ENCODE results near the gene OTUD1. TPM values are rescaled to one million over a fixed set of nuclear protein-coding genes. Genes with fewer than 3 reads are reported as not detected.

Gene OTUD1
- total RNA-seq, 2 experiments from 2014 or later: 11.6 to 12.0 TPM

GRCh38 chr10:23478570-23478969, 39.7 kb downstream of the OTUD1 start:
- H3K4me3 Mint-ChIP-seq: no peak overlapping the region

GRCh38 chr10:23479798-23480473, 41.1 kb downstream of the OTUD1 start:
- ChIA-PET POLR2A (no interaction called here), CTCF (no interaction called here)
- no peak for DNase-seq
- Mint-ChIP-seq H3K4me3 (no peak overlapping the region), H3K27ac (no peak overlapping the region), H3K9me3 (no peaks in the 10 kb centered on the region), H3K36me3 (no peaks in the 10 kb centered on the region), H3K4me1 (ENCODE audit: low read depth) (no peaks in the 10 kb centered on the region), H3K27me3 (no peaks in the 10 kb centered on the region)
- intact Hi-C loops (cut with micrococcal nuclease): no loop called here

More at GRCh38 chr10:23478570-23478969, 39.7 kb downstream of the OTUD1 start:
- Mint-ChIP-seq H3K27me3 (peaks cover 2% of the 10 kb centered on the region), H3K4me1 (ENCODE audit: low read depth) (no peaks in the 10 kb centered on the region), H3K36me3 (no peaks in the 10 kb centered on the region), H3K9me3 (no peaks in the 10 kb centered on the region), H3K27ac (no peak overlapping the region)
- CTCF ChIA-PET: no interaction called here
- intact Hi-C loops (cut with micrococcal nuclease): no loop called here
- POLR2A ChIA-PET: no interaction called here
- no peak for DNase-seq

- Mint-ChIP-seq H3K4me3 (no peak overlapping the region), H3K27ac (no peak overlapping the region), H3K9me3 (no peaks in the 10 kb centered on the region), H3K36me3 (no peaks in the 10 kb centered on the region), H3K27me3 (no peaks in the 10 kb centered on the region), H3K4me1 (ENCODE audit: low read depth) (no peaks in the 10 kb centered on the region)
- POLR2A ChIA-PET: no interaction called here
- intact Hi-C loops (cut with micrococcal nuclease): no loop called here
- CTCF ChIA-PET: no interaction called here
- DNase-seq: no peak
These were observed 42.6 kb downstream of the OTUD1 start for GRCh38 chr10:23481363-23481961.

- POLR2A ChIA-PET: no interaction called here
These were observed 51.2 kb downstream of the OTUD1 start for GRCh38 chr10:23490115-23490514.

More at GRCh38 chr10:23490115-23490514, 51.2 kb downstream of the OTUD1 start:
- Mint-ChIP-seq H3K27ac (no peak overlapping the region), H3K9me3 (peaks cover 2% of the 10 kb centered on the region), H3K27me3 (peaks cover 2% of the 10 kb centered on the region), H3K36me3 (no peaks in the 10 kb centered on the region), H3K4me3 (no peak overlapping the region), H3K4me1 (ENCODE audit: low read depth) (no peaks in the 10 kb centered on the region)
- CTCF ChIA-PET: interaction anchor here (1.1 kb wide), 1 partner anchor 175 kb away, joined by 5 read pairs; no protein-coding TSS in a partner anchor
- no peak for DNase-seq
- intact Hi-C loops (cut with micrococcal nuclease): no loop called here

Small RNAs within 50 kb of the gene (microRNA-seq; reads per million reads assigned to microRNA genes)
- gene MIR1254-2 (ENCODE audit: borderline microRNAs expressed, borderline number of aligned reads, borderline replicate concordance): not detected

Other genes with a start within 250 kb of the OTUD1 start
- not detected for gene PTF1A, start 246.8 kb upstream of the OTUD1 start, total RNA-seq
- gene C10orf67, start 94.3 kb upstream of the OTUD1 start, total RNA-seq: under 1 TPM; 0.07 to 0.31 TPM

Data from activated CD4-positive, alpha-beta memory T cell treated with anti-CD3 and anti-CD28 coated beads for 36 hours (primary cell).